Embryonic facial prominence (tissue), 1 donor: Measurements from ENCODE around the gene PTOV1.

Experiments
- DNase-seq: peaks from one replicate; pipeline ENCODE4 v3.0.0-alpha.2; 2016; ENCODE audit errors: extremely low spot score

Gene PTOV1

DNA sequence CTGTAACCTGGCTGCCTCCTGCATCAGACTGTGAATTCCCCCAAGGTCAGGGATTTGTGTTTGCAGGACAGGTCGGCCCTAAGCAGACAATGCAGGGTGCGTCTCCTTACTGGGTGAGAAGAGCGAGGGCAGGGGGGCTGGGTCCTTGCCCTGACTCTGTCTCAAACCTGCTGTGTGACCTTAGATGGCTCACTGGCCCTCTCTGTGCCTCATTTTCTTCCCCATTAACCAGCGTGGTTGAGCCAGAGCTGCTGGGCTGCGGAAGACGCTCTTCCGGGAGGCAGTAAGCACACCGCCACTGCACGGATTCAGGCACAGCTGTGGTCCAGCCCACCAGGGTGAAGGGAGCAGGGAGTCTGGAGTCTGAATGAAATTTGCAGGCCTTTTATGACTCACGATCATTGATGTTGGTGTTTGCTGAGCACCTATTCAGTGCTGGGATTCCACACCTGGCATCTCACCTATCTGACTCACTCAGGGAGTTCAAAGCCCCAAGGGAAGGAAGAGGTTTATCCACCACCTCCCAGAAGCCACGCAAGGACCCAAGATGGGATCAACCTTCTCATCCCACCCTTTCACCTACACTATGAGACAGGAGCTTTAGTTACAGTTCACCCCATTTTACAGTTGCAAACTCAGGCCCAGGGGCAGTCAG, 23.7 kb downstream of the PTOV1 start:
- no peak for DNase-seq

DNA sequence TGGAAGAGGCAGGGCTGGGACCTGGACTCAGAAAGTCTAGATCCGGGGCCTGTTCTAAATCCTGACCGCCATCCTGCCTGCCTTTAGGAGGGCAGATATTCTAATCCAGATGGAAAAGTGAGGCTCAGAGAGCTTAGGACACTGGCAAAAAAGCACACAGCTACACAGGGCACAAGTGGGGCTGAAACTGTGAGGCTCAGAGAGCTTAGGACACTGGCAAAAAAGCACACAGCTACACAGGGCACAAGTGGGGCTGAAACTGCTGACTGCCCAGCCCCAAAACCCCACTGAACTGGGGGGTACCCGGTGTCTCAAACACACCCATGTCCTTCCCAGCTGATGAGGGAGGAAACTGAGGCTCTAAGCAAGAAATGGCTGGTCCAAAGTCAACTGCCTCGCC, 24.2 kb downstream of the PTOV1 start:
- DNase-seq: no peak

- peak; percentile 53 for DNase-seq
Observed at GRCh38 chr19:49875857-49876421, 25.0 kb downstream of the PTOV1 start.

DNA sequence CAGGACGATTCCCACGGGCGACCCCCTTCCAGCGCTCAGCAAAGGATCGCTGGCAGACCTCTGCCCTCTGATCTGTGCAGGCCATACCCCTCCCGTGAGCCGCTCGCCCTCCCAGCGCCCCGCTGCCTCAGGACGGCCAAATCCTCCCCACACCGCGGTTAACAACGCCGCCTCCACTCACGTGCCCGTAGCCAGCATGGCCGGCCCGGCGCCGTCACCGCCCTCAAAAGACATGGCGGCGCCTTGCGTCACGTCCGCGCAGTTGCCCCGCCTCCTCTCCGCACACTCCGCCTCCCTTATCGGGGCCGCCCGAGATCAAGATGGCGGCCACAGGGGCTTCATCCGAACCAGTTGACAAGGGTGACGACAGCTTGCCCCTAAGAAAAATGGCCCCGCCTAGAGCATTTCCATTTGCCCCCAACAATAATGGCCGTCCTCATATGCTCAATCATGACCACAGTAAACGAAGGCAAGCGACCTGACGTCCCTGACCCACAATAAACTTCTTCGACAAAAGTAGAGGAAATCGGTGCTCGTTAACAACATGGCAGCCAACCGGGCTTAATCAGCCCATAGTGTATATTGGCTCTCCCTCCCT, 25.6 kb downstream of the PTOV1 start:
- DNase-seq: peak; percentile 99

GRCh38 chr19:49877020-49877878, 26.3 kb downstream of the PTOV1 start, which contains the start of the genes AKT1S1 and TBC1D17:
TSS of gene AKT1S1 (minus strand) at chr19:49877355. CDS start at chr19:49873295, 4,060 bp downstream.
TSS of gene TBC1D17 (plus strand) at chr19:49877702. CDS start at chr19:49877724, 22 bp downstream.
- peak; percentile 100 for DNase-seq

DNA sequence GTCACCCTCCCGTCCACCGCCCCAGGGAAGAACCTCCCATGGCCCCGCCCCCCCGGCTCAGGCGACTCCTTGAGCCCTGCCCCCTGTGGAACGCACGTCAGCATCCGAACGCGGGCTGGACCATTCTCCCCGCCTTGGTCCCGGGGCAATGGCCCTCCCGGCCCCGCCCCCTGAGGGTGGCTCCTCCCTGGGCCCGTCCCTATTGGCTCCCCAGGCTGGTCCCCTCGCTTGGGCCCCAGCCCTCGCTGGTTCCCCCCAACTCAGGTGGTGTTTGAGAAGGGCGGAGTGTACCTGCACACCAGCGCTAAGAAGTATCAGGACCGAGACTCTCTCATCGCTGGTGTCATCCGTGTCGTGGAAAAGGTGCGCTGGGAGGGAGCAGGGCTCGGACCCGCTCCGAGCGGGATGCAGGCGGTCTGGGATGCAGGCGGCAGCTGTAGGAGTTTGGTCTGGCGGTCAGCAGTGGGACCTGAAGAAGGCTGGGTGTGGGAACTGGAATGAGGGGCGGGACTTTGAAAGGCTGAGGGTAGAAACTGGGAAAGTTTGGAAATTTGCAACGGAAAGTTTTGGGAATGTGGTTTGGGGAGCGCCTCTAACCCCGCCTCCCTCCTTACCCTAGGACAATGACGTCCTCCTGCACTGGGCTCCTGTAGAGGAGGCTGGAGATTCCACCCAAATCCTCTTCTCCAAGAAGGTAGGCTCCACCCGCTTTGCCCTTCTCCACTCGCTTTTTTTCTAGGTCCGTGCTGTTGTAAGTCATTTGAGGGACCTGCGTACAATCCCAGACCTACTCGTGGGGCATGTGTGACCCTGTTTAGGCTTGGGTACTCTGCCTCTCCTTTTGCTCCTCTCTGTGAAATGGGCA, 27.2 kb downstream of the PTOV1 start:
- DNase-seq: peak; percentile 90

DNA sequence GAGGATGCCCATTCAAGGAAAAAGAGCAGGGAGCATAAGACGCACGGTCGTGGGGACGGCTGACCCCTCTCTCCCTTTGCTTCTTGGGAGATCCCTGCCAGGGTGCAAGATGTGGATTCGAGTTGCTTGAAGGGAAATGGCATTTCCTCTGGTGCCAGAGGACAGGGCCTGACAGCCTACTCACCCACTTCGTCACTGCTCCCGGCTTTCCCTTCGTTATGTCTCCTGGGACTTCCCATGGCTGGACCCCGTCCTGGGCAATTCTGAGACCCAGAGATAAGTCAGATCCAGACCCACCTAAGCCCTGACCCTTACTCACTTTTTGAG, 27.7 kb downstream of the PTOV1 start:
- DNase-seq: no peak

- no peak for DNase-seq
Observed at GRCh38 chr19:49879243-49879963, 28.4 kb downstream of the PTOV1 start.

DNA sequence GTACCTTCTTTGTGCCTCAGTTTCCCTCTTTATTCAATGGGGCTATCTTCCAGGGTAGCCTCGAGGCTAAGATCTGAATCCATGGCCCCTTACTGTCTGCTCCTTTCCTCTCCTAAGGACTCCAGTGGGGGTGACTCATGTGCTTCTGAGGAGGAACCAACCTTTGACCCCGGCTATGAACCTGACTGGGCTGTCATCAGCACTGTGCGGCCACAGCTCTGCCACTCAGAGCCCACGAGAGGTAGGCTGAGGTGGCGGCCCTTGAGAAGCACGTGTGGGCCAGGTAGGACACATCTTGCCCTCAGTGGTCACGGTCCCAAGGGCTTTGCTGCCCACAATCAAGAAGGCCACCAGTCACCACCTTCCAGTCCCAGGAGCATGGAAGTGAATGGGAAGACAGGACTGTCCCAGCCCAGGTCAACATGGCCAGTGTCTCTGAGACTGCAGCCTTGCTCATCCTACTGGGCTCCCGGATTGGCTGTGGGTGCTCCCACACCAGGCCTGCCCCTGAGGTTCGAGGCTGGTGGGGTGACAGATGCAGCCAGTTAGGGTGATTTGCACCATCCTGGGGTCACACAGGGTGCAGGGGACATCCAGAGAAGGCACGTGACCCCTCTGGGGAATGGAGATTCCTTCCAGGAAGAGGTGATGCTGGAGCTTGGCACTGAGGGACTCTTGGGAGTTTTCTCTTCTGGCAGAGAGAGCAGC, 29.4 kb downstream of the PTOV1 start:
- DNase-seq: no peak

DNA sequence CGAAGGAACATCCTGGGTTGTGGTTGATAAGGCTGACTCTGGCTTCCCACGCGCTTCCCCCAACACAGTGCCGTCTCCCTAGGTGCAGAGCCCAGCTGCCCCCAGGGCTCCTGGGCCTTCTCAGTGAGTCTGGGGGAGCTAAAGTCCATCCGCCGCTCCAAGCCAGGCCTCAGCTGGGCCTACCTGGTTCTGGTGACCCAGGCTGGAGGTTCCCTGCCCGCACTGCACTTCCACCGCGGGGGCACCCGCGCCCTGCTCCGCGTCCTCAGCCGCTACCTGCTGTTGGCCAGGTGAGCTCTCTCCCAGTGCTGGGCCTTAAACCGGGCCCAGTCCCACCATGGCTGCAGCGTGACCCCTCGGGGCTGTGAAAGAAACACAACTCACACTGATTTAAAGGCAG, 30.2 kb downstream of the PTOV1 start:
- DNase-seq: no peak

GRCh38 chr19:49881672-49882394, 30.9 kb downstream of the PTOV1 start:
- DNase-seq: no peak

DNA sequence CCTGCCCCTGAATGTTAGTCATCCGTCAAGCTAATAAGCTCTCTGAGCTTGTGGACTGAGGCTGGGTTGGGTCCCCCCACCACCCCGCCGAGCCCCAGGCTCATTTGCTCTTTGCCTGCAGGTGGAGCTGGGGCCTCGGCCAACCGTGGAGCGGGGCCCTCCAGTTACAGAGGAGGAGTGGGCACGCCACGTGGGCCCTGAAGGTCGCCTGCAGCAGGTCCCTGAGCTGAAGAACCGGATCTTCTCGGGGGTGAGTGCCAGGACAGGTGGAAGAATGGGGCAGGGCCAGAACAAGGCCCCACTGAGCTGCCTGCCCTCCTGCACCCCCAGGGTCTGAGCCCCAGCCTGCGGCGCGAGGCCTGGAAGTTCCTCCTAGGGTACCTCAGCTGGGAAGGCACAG, 31.7 kb downstream of the PTOV1 start:
- DNase-seq: no peak

DNA sequence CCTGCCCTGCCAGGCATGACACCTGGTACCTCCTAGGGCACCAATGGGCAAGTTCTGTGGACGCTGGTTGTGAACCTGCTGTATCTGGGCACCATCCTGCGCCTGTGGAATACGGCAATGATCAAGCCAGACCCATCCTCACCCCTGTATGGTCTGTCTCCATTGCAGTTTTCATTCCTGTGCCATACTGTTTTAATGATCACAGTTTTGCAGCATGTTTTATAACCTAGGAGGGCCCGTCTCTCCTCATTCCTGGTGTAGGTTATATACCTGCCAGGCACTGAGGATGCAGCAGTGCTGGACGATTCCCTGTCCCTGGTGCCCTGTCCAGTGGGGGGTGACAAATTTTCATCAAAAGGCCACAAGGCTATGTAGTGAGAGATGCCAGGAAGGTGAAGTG, 32.1 kb downstream of the PTOV1 start:
- no peak for DNase-seq

DNA sequence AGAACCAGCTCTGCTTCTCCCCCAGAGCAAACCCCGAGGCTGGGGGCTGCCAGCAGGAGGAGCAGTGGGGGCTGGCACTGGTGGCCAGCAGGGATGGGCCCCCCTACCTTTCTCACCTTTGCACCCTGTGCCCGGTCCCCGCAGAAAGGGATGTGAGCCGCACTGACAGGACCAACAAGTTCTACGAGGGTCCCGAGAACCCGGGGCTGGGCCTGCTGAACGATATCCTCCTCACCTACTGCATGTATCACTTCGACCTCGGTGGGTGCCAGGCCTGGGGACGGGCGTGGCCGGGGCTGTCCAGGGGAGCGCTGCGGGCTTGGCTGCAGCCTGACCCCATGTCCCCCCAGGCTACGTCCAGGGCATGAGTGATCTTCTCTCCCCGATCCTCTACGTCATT, 33.1 kb downstream of the PTOV1 start:
- DNase-seq: no peak

- no peak for DNase-seq
Observed at GRCh38 chr19:49884760-49885159, 33.8 kb downstream of the PTOV1 start.

DNA sequence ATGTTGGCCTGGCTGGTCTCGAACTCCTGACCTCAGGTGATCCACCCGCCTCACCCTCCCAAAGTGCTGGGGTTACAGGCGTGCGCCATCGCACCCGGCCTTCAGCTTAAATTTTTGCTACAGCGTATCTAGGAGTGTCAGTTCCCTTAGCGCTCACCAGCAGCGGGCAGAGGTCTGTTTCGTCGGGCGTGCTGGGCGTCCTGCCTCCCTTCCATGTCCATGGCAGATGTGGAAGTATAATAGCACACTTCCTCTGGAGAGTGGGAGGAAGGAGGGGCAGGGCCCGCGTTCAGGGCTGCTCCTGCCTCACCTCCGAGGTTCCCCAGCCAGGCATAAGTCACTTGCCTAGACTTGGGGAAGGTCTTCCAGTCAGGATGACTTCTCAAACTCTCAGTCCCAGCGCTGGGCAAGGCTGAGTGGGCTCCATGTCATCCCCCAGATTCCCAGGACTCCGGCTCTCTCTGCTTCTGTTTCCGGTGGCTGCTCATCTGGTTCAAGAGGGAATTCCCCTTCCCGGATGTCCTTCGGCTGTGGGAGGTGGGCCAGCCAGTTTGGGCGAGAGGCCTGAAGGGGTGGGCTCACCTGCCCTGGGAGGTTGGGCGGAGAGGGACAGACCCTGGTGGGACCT, 36.2 kb downstream of the PTOV1 start:
- no peak for DNase-seq

DNA sequence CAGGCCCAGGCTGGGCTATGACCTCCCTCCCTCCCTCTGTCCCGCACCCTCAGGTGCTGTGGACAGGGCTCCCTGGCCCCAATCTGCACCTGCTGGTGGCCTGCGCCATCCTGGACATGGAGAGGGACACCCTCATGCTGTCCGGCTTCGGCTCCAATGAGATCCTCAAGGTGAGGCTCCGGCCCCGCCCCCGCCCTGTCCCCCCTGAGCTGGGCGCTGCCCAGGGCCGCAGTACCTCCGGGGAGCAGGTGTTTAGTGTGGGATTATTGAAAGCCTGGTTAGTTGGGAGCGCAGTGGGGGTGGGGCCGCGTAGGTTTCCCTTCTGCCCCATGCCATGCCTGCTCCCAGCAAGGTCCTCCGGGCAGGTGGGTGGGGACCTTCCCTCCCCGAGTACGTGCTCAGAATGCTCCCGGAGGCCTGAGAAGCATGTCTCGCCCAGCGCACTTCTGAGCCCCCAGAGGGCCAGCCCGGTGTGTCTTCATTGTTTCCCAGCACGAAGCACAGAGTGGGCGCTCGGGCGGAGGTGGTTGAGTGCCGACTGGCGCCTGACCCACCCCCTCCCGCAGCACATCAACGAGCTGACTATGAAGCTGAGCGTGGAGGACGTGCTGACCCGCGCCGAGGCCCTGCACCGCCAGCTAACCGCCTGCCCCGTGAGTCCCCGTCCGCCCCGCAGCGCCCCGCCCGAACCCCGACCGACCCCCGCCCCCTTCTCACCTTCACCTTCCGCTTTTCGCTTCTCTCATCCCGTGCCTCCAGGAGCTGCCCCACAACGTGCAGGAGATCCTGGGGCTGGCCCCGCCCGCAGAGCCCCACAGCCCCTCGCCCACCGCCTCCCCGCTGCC, 36.9 kb downstream of the PTOV1 start:
- DNase-seq: no peak

DNA sequence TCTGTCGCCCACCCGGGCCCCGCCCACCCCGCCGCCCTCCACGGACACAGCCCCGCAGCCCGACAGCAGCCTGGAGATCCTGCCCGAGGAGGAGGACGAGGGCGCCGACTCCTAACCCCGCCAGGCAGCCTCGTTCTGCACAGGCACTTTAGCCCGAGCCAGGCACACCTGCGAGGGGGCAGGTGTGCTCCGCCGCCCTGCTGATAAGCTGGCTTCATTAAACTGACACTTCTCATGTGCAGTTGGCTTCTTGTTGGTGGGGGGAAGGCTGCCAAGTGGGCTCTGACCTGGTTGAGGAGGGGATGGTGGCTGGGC, 37.5 kb downstream of the PTOV1 start:
- no peak for DNase-seq
